SK-N-SH (cell line): Measurements from ENCODE around the gene FOXP1. TPM values are rescaled to one million over a fixed set of nuclear protein-coding genes. Genes with fewer than 3 reads are reported as not detected.

Experiments used
- CTCF ChIA-PET: fragments of 300-600, 350-600 bp; formaldehyde crosslinking; extraction: SDS; loops from one replicate; lab custom pipeline; 2021; lab: Yijun Ruan, JAX
- POLR2A ChIA-PET: fragments of 350-600 bp; sonication (Branson Sonifier 250); formaldehyde crosslinking; extraction: SDS; loops from one replicate; lab custom pipeline; 2020; ENCODE audit warnings: antibody characterized with exemption, inconsistent platforms; lab: Yijun Ruan, JAX
- DNase-seq: peaks from one replicate; pipeline ENCODE4 v3.0.0; 2012
- H2AFZ ChIP-seq: fragments of 200-600 bp; sonication (generic); 2 replicates; pipeline ENCODE4 v1.8.1; 2016; ENCODE audit warnings: antibody characterized with exemption, mild to moderate bottlenecking, low read depth
- H3F3A ChIP-seq: fragments of 200-600 bp; sonication (generic); replicated peaks from 2 replicates; pipeline ENCODE3; 2016; ENCODE audit warnings: antibody characterized with exemption, mild to moderate bottlenecking; ENCODE audit not compliant: insufficient read depth
- H3K27ac ChIP-seq, 2 experiments: fragments of 200-500 bp in 1 of 2; fragments of 200-600 bp in 1 of 2; sonication (Bioruptor generic) in 1 of 2; sonication (generic), shearing (Covaris generic) in 1 of 2; 2 replicates each; pipeline versions ENCODE4 v1.5.1 to v1.6.1; 2014 to 2016; ENCODE audit warnings: low read depth in 2 of 2, inconsistent platforms in 1 of 2, low read length in 1 of 2, mild to moderate bottlenecking in 1 of 2, mixed read lengths in 1 of 2
- H3K27me3 ChIP-seq: fragments of 200-600 bp; sonication (generic), shearing (Covaris generic); 2 replicates; pipeline ENCODE4 v1.6.1; 2016; ENCODE audit warnings: mixed run types; ENCODE audit not compliant: insufficient read depth
- H3K36me3 ChIP-seq, 2 experiments: fragments of 200-500 bp in 1 of 2; fragments of 200-600 bp in 1 of 2; sonication (Bioruptor generic) in 1 of 2; sonication (generic) in 1 of 2; replicated peaks in 1 of 2; 2 replicates each; pipeline versions ENCODE3 to v1.5.1; 2014 to 2016; ENCODE audit warnings: low read length in 1 of 2, mild to moderate bottlenecking in 1 of 2; ENCODE audit not compliant: insufficient read depth in 2 of 2, control insufficient read depth in 1 of 2
- H3K4me1 ChIP-seq, 2 experiments: fragments of 200-500 bp in 1 of 2; fragments of 200-600 bp in 1 of 2; sonication (Bioruptor generic) in 1 of 2; sonication (generic), shearing (Covaris generic) in 1 of 2; 2 replicates each; pipeline versions ENCODE4 v1.5.1 to v1.6.1; 2014 to 2016; ENCODE audit warnings: low read depth in 1 of 2, low read length in 1 of 2, mixed run types in 1 of 2; ENCODE audit not compliant: insufficient read depth in 2 of 2, control insufficient read depth in 1 of 2
- H3K4me2 ChIP-seq: fragments of 200-600 bp; sonication (generic), shearing (Covaris generic); 2 replicates; pipeline ENCODE4 v1.6.1; 2017; ENCODE audit warnings: mixed run types
- H3K4me3 ChIP-seq, 2 experiments: fragments of 200-500 bp in 1 of 2; fragments of 200-600 bp in 1 of 2; sonication (Bioruptor generic) in 1 of 2; sonication (generic), shearing (Covaris generic) in 1 of 2; 2 replicates each; pipeline versions ENCODE4 v1.5.1 to v1.8.1; 2014 to 2016; ENCODE audit warnings: low read depth in 2 of 2, inconsistent platforms in 1 of 2, low read length in 1 of 2, mild to moderate bottlenecking in 1 of 2, mixed read lengths in 1 of 2, moderate library complexity in 1 of 2
- H3K79me2 ChIP-seq: fragments of 200-600 bp; sonication (generic); 2 replicates; pipeline ENCODE4 v1.8.1; 2017; ENCODE audit warnings: mild to moderate bottlenecking; ENCODE audit not compliant: insufficient read depth
- H3K9ac ChIP-seq: fragments of 200-600 bp; sonication (generic); 2 replicates; pipeline ENCODE4 v1.6.1; 2017; ENCODE audit warnings: mixed run types
- H3K9me2 ChIP-seq: fragments of 200-600 bp; sonication (generic); 2 replicates; pipeline ENCODE4 v1.6.1; 2017; ENCODE audit warnings: mixed run types
- H3K9me3 ChIP-seq: fragments of 200-600 bp; sonication (generic); 2 replicates; pipeline ENCODE4 v1.6.1; 2017; ENCODE audit warnings: mixed run types, mild to moderate bottlenecking, moderate library complexity
- H4K20me1 ChIP-seq: fragments of 200-600 bp; sonication (generic); 2 replicates; pipeline ENCODE4 v1.6.1; 2017; ENCODE audit warnings: mild to moderate bottlenecking, mixed run types; ENCODE audit not compliant: insufficient read depth
- CHD2 ChIP-seq: fragments of 150-350 bp; IDR thresholded peaks from 2 replicates; pipeline ENCODE4 v1.6.1; 2018; ENCODE audit warnings: low read length; ENCODE audit not compliant: partially characterized antibody
- CTCF ChIP-seq: fragments of 200-600 bp; sonication (generic); IDR thresholded peaks from 2 replicates; pipeline ENCODE4 v1.6.1; 2017; ENCODE audit warnings: antibody characterized with exemption, mild to moderate bottlenecking, moderate library complexity
- FOSL2 ChIP-seq: IDR thresholded peaks from 2 replicates; pipeline ENCODE4 v1.4.0; 2012; ENCODE audit warnings: low read depth, mild to moderate bottlenecking, moderate library complexity, borderline replicate concordance
- MXI1 ChIP-seq: IDR thresholded peaks from 2 replicates; pipeline ENCODE4 v1.6.1; 2012; ENCODE audit warnings: mild to moderate bottlenecking, low read depth, low read length, improper control_type of control experiment
- REST ChIP-seq: IDR thresholded peaks from 2 replicates; pipeline ENCODE4 v1.6.1; 2012; ENCODE audit warnings: mild to moderate bottlenecking, low read depth, low read length, moderate library complexity
- RFX5 ChIP-seq: IDR thresholded peaks from 2 replicates; pipeline ENCODE4 v1.6.1; 2012; ENCODE audit warnings: mild to moderate bottlenecking, improper control_type of control experiment, low read length
- SMC3 ChIP-seq: IDR thresholded peaks from 2 replicates; pipeline ENCODE4 v1.6.1; 2012; ENCODE audit warnings: low read depth, low read length, improper control_type of control experiment
- TAF1 ChIP-seq: IDR thresholded peaks from 2 replicates; pipeline ENCODE4 v1.6.1; 2012; ENCODE audit warnings: low read depth, mild to moderate bottlenecking, low read length, moderate library complexity, borderline replicate concordance
- YY1 ChIP-seq: IDR thresholded peaks from 2 replicates; pipeline ENCODE4 v1.4.0; 2012; ENCODE audit warnings: low read depth, mild to moderate bottlenecking
- WGBS: methylation state at CpG from one replicate; pipeline ENCODE4 v1.1.6; 2017; ENCODE audit warnings: low lambda C conversion rate; 5-methylcytosine and 5-hydroxymethylcytosine counted together
- polyA plus RNA-seq, 3 experiments: library from polyadenylated mRNA; depleted of rRNA; stranded (reverse); fragments of >200 nt; gene quantifications; 2 replicates each; pipeline ENCODE4 v1.2.3, GENCODE V29; 2012
- TF ChIP-seq, protein P1 (sequence below): fragments of 150-350 bp; IDR thresholded peaks from 2 replicates; pipeline ENCODE4 v1.6.1; 2016; ENCODE audit warnings: mild to moderate bottlenecking, low read depth, low read length

FOXP1 gene
- polyA plus RNA-seq, 1 of the 3 experiments (the other 2 are of a cell fraction), result 8.8 TPM

- no peak for TF ChIP-seq MXI1
- TF ChIP-seq, protein P1, sequence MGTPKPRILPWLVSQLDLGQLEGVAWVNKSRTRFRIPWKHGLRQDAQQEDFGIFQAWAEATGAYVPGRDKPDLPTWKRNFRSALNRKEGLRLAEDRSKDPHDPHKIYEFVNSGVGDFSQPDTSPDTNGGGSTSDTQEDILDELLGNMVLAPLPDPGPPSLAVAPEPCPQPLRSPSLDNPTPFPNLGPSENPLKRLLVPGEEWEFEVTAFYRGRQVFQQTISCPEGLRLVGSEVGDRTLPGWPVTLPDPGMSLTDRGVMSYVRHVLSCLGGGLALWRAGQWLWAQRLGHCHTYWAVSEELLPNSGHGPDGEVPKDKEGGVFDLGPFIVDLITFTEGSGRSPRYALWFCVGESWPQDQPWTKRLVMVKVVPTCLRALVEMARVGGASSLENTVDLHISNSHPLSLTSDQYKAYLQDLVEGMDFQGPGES, result no peak
- no peak for TF ChIP-seq CHD2
- TF ChIP-seq YY1, result no peak
- no peak for TF ChIP-seq SMC3
Measured at GRCh38 chr3:71143493-71143892, 440.0 kb downstream of the FOXP1 start (continued).

DNA sequence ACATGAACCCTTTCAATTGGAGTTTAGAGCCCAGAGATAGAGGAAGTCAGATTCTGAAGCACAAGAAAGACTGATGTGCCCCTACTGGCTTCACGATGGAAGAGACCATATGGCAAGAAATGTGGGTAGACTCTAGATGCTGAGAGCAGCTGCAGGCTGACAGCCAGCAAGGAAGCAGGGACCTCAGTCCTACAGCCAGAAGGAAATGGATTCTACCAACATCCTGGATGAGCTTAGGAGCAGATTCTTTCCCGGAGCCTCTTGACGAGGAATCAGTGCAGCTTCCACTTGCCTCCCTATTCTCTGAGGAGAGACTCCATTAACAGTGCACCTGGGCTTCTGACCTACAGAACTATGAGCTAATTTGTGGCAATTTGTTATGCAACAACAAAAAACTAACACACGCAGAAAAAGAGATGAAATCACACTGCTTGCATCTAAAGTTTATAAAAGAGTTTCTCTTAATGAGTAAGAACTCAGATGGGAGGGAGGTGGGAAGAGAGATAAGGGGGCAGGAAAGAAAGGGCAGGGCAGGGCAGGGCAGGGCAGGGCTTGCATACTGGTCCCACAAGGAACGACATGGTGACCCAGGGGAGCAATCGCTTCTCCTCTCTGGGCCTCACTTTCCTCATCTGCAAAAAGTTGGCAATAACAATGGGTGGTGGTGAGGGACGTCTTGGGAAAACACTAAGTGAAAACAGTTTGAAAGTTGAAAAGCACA lies 440.9 kb downstream of the FOXP1 start:
- Histone ChIP-seq H4K20me1 (no peaks in the 10 kb centered on the region), H3K36me3 (peaks cover 0 to 10% of the 10 kb centered on the region in 2 experiments), H3K9ac (no peak overlapping the region), H3F3A (no peaks in the 10 kb centered on the region), H3K27ac (no peak overlapping the region), H3K79me2 (no peaks in the 10 kb centered on the region; the same call in 1 of the 2 replicates), H3K9me2 (no peaks in the 10 kb centered on the region), H2AFZ (no peak overlapping the region)
- no peak for DNase-seq
- no peak for TF ChIP-seq RFX5
- TF ChIP-seq TAF1, result no peak
- no peak for TF ChIP-seq FOSL2
- no peak for TF ChIP-seq CTCF
- TF ChIP-seq REST, result no peak
- no peak for TF ChIP-seq MXI1
- TF ChIP-seq, all 33 proteins: peak for 0
- Histone ChIP-seq H3K4me1 (no peaks in the 10 kb centered on the region; a peak in 1 of 4 replicates), H3K4me2 (no peak overlapping the region), H3K4me3 (no peak overlapping the region), H3K27me3 (no peaks in the 10 kb centered on the region), H3K9me3 (no peaks in the 10 kb centered on the region)
- ChIA-PET CTCF (interaction anchor here (1.3 kb wide), 1 partner anchor 11 kb away, joined by 5 read pairs; no protein-coding TSS in a partner anchor), POLR2A (no interaction called here)
- 91% methylated on average over 7 of the region's 7 CpGs for WGBS
